Tibial artery (tissue), 4 donors: ENCODE results near the gene LGALS1.
"Not testable (repeated sequence)": the region's sequence is repeated elsewhere in the genome, so short reads cannot be mapped to it uniquely, and the experiment has no call there.

Experiments
- DNase-seq, 2 donors: peaks; one replicate each; pipeline ENCODE4 v3.0.0-alpha.2; 2019
- H3K27ac ChIP-seq, 2 donors: fragments of 200-600 bp; sonication (generic) in 1 of 2; 1 replicate in 1 of 2; 2 replicates in 1 of 2; pipeline ENCODE4 v1.5.1; 2018 to 2019; ENCODE audit warnings: mild to moderate bottlenecking in 1 of 2
- H3K27me3 ChIP-seq, 2 donors: fragments of 200-600 bp; sonication (generic) in 1 of 2; one replicate each; pipeline versions ENCODE4 v1.5.1 to v1.6.0; 2016 to 2019
- H3K36me3 ChIP-seq, 3 donors: fragments of 200-600 bp; sonication (generic) in 2 of 3; one replicate each; pipeline ENCODE4 v1.5.1; 2016 to 2019; ENCODE audit warnings: mild to moderate bottlenecking in 2 of 3
- H3K4me1 ChIP-seq, 4 donors: fragments of 200-600 bp; sonication (generic) in 2 of 4; 1 replicate in 3 of 4; 2 replicates in 1 of 4; pipeline ENCODE4 v1.5.1; 2016 to 2019
- H3K4me3 ChIP-seq, 2 donors: fragments of 200-600 bp; sonication (generic) in 1 of 2; 1 replicate in 1 of 2; 2 replicates in 1 of 2; pipeline ENCODE4 v1.5.1; 2018 to 2019; ENCODE audit warnings: mild to moderate bottlenecking in 2 of 2
- H3K9me3 ChIP-seq, 3 donors: fragments of 200-600 bp; sonication (generic) in 1 of 3; one replicate each; pipeline ENCODE4 v1.5.1; 2016 to 2019
- CTCF ChIP-seq, 2 experiments: fragments of 200-600 bp in 1 of 2; fragments of 450-650 bp in 1 of 2; IDR thresholded peaks; one replicate each; pipeline ENCODE4 v1.5.1; 2017 to 2019; ENCODE audit warnings: antibody characterized with exemption in 2 of 2, mild to moderate bottlenecking in 1 of 2, moderate library complexity in 1 of 2
- intact Hi-C: fragments of 100-400 bp; cut with DNase I; formaldehyde crosslinking; loops from one replicate; pipeline ENCODE4 v1.15.0; 2023; ENCODE audit warnings: low total_unique reads

The LGALS1 gene

GRCh38 chr22:37716708-37717107 is 41.3 kb downstream of the LGALS1 start:
- Histone ChIP-seq H3K27ac (no peak overlapping the region), H3K9me3 (no peaks in the 10 kb centered on the region), H3K27me3 (no peaks in the 10 kb centered on the region), H3K36me3 (no peaks in the 10 kb centered on the region), H3K4me3 (no peak overlapping the region), H3K4me1 (no peaks in the 10 kb centered on the region)
- TF ChIP-seq CTCF (IDR thresholded peaks at IDR 0.05): no peak
- DNase-seq: no peak
- intact Hi-C loops: no loop called here

GRCh38 chr22:37717235-37717634 is 41.8 kb downstream of the LGALS1 start:
- H3K36me3 ChIP-seq, H3K9me3 ChIP-seq, H3K4me1 ChIP-seq, DNase-seq, H3K27me3 ChIP-seq, H3K27ac ChIP-seq, H3K4me3 ChIP-seq, intact Hi-C loops: not testable (repeated sequence)

- H3K4me1 ChIP-seq, H3K27ac ChIP-seq, H3K4me3 ChIP-seq, H3K9me3 ChIP-seq, intact Hi-C loops, H3K27me3 ChIP-seq, DNase-seq, H3K36me3 ChIP-seq: not testable (repeated sequence)
Measured at GRCh38 chr22:37717746-37718305, 42.4 kb downstream of the LGALS1 start.

DNA sequence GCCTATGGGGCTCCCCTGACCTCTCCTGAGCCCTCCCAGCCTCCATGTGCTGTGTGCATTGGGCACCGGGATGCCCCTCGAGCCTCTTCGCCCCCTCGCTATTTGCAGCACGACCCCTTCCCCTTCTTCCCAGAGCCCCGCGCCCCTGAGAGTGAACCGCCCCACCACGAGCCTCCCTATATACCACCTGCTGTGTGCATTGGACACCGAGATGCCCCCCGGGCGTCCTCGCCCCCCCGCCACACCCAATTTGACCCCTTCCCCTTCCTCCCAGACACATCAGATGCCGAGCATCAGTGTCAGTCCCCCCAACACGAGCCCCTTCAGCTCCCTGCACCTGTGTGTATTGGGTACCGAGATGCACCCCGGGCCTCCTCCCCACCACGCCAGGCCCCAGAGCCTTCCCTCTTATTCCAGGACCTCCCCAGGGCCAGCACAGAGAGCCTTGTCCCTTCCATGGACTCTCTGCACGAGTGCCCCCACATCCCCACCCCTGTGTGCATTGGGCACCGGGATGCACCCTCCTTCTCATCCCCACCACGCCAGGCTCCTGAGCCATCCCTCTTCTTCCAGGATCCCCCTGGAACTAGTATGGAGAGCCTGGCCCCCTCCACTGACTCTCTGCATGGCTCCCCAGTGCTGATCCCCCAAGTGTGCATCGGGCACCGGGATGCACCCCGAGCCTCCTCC is 50.3 kb downstream of the LGALS1 start:
- H3K9me3 ChIP-seq: no peaks in the 10 kb centered on the region
- DNase-seq: no peak
- no peaks in the 10 kb centered on the region for H3K27me3 ChIP-seq
- peaks cover 0 to 13% (median 0%) of the 10 kb centered on the region in 4 donors for H3K4me1 ChIP-seq
- intact Hi-C loops: no loop called here
- no peak overlapping the region for H3K4me3 ChIP-seq
- no peak for TF ChIP-seq CTCF (IDR thresholded peaks at IDR 0.05)
- H3K36me3 ChIP-seq: no peaks in the 10 kb centered on the region
- no peak overlapping the region for H3K27ac ChIP-seq

DNA sequence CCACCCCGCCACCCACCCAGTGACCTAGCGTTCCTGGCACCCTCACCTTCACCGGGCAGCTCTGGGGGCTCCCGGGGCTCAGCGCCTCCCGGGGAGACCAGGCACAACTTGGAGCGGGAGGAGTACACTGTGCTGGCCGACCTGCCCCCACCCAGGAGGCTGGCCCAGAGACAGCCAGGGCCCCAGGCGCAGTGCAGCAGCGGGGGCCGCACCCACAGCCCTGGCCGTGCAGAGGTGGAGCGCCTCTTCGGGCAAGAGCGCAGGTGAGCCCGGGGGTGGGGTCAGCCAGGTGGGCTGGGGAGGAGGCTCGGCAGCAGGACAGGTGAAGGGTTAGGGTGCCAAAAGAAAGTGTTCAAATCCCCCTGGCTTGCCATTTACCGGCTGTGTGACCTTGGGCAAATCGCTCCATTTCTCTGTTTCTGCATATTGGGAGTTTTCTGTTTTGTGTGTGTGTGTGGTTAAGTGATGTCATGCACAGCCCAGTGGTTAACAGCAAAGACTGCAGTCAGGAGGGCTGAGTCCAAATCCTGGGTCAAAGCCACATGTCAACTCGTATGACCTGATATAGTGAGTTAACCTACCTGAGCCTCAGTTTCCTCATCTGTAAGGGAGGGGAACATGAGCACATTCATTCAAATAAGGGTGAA is 50.9 kb downstream of the LGALS1 start:
- no peaks in the 10 kb centered on the region for H3K36me3 ChIP-seq
- no peaks in the 10 kb centered on the region for H3K9me3 ChIP-seq
- H3K27ac ChIP-seq: no peak overlapping the region
- no peak overlapping the region for H3K4me3 ChIP-seq
- H3K4me1 ChIP-seq: peaks cover 0 to 13% (median 0%) of the 10 kb centered on the region in 4 donors
- no peak for TF ChIP-seq CTCF (IDR thresholded peaks at IDR 0.05)
- no peak for DNase-seq
- intact Hi-C loops: no loop called here
- no peaks in the 10 kb centered on the region for H3K27me3 ChIP-seq

DNA sequence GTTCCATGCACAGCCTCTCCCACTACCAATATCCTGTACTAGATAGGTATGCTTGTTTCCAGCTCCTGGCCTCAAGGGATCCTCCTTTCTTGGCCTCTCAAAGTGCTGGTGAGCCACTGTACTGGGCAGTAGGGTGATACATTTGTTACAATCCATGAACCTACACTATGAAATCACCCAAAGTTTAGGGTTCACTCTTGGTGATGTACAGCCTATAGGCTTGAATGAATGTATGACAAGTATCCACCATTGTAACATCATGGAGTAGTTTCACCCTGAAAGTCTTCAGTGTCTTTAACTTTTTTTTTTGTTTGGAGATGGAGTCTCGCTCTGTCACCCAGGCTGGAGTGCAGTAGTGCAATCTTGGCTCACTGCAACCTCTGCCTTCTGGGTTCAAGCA is 53.2 kb downstream of the LGALS1 start:
- Histone ChIP-seq H3K36me3 (no peaks in the 10 kb centered on the region), H3K27ac (peak overlapping the region; percentile 50 to 62), H3K27me3 (no peaks in the 10 kb centered on the region), H3K4me3 (no peak overlapping the region), H3K4me1 (peaks cover 0 to 13% (median 0%) of the 10 kb centered on the region in 4 donors), H3K9me3 (no peaks in the 10 kb centered on the region)
- DNase-seq: no peak
- no peak for TF ChIP-seq CTCF (IDR thresholded peaks at IDR 0.05)
- intact Hi-C loops: no loop called here
